ENCODE measurements around the gene COG7. TPM values are rescaled to one million over a fixed set of nuclear protein-coding genes. Genes with fewer than 3 reads are reported as not detected.
"Not testable (repeated sequence)": the region's sequence is repeated elsewhere in the genome, so short reads cannot be mapped to it uniquely, and the experiment has no call there.

COG7 gene
- total RNA-seq, 1 experiment from 2014 or later = 16.7 TPM

DNA sequence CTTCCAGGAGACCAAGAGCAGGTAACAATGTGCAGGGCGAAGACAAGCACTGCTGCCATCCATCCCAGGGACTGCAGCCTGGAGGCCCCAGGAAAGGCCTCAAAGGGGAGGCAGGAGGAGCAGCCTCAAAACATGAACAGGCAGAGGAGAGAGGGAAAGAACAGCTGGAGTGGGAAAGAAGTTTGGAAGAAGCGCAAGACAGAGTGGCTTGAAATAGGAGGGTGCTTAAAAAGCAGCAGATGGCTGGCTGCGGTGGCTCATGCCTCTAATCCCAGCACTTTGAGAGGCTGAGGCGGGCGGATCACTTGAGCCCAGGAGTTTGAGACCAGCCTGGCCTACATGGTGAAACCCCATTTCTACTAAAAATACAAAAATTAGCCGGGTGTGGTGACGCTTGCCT, 52.5 kb downstream of the COG7 start:
- DNase-seq (ENCODE audit: low read depth, low spot score) = not testable (repeated sequence)

DNA sequence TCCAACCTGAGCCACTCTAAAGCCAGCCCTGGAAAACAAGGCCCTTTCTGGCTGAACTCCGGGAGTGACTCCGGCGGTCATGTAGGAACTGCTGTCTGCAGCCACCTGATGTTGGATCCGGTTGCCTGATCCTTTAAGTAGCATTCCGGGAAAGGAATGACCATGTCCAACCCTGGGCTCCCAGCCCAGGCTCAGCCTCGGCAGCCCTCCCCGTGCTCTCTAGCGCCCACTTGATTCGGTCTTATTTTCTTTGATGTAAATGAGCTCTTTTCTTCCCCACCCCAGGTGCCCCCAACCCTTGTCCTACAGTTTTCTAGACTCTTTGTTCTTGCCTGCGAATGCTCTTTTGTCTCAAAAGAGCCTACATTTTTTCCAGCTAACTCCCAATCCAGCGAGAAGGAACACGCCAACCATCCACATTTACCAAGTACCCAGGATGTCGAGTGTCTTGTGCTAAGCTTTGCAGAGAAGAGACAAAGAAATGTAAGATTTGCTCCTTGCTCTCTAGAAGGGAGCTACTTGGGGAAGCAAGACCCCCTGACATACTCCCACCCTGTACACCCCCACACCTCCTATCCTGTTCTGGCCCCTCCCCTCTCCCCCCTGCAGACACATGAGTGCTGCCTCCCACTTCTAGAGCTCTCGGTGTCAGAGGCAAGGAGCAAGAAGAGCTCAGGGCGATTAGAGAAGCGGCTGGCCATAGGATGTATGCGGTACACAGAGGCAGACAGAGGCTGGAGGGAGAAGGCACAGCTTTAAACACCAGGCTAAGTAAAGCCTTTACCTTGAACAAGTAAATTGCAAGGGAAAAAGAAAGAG, 53.8 kb downstream of the COG7 start:
- in situ Hi-C loops (cut with HindIII; ENCODE audit: low pct_unique_long_range_greater_than_20kb, low sequenced_read_pairs) = no loop called here
- no peak for DNase-seq (ENCODE audit: low read depth, low spot score)

More for the DNA sequence above, 52.5 kb downstream of the COG7 start:
- in situ Hi-C loops (cut with HindIII; ENCODE audit: low pct_unique_long_range_greater_than_20kb, low sequenced_read_pairs) = not testable (repeated sequence)

DNA sequence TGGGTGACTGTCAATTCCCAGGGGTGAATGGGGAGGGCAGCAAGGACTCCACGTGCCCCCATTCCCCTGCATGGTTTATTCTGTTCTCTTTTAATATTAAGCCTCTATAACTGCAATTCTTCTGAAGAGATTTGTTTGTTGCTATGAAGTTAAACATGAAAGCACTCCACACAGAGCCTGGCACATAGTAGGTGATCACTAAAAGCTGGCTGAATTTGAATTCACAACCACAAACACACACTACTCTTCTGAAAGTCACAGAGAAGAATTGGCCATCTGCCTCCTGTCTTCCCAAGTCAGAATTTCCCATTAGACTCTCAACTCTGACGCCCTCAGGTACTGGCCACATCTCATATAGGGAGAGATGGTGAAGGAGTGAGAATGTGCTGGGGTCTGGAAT, 55.5 kb downstream of the COG7 start:
- DNase-seq (ENCODE audit: low read depth, low spot score) = no peak
- in situ Hi-C loops (cut with HindIII; ENCODE audit: low pct_unique_long_range_greater_than_20kb, low sequenced_read_pairs) = no loop called here

DNA sequence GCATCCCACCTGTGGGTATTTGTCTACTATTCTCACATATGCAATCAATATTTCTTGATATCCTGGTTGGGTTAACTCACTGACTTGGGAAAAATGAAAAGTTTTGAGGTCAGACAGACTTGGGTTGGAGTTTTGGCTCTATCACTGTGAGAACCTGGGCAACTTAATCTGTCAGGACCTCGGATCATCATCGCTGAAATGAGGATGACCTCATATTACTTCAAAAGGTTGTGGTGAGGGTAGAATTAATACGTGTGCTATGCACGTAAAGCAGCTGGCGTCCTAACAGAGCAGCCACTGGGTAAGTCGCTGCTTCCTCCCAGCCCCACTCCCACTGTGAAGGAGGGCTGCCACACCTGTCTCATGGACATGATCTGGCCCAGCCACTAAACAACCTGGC, 57.3 kb downstream of the COG7 start:
- DNase-seq (ENCODE audit: low read depth, low spot score) = no peak
- in situ Hi-C loops (cut with HindIII; ENCODE audit: low pct_unique_long_range_greater_than_20kb, low sequenced_read_pairs) = no loop called here

DNA sequence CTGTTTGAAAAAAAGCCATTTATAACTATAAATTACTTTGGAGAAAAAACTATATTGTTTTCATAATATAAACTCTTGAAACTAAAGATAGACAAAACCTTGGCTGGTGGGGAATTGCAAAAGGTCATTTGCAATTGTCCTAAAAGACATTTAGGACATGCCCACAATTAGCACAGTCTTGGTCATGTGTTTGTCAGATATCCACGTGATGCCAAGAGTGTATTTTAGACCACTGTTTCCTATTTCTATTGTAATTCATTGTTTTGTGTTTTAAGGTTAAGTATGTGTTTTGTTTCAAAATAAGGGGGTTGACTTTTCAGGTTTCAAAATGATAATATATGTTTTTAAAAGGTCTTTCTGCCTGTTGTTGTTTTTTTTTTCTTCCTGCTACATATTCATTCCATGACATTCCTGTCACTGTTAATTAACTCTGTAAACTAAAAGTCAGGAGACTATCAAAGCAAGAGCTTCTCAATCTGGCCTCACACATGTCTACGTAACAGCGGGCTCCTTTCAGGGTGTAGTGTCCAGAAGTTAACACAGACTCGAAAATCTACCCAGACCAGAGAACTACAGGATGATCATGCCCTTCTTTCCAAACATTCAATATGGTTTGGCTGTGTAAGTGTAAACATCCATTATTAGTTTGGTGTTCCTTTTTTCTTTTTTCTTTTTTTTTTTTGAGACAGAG, 58.7 kb downstream of the COG7 start:
- DNase-seq (ENCODE audit: low read depth, low spot score) = no peak
- in situ Hi-C loops (cut with HindIII; ENCODE audit: low pct_unique_long_range_greater_than_20kb, low sequenced_read_pairs) = no loop called here

DNA sequence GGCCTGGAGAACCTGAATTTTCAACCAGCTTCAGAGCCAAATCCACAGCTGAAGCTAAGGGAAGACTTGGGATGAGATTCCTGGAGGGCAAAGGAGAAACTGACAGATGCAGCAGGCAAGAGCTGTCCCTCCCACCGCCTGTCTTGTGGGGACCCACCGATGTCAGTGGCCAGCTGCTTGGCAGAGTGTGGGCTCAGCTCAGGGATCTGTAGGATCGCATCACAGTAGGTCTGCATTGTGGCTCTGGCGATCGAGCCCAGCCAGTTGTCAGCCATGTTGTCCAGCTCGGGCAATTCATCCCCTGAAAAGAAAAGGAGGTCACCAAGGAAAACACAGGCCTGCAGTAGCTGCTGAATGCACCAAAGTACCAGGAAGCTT, 60.8 kb downstream of the COG7 start:
- in situ Hi-C loops (cut with HindIII; ENCODE audit: low pct_unique_long_range_greater_than_20kb, low sequenced_read_pairs) = no loop called here
- no peak for DNase-seq (ENCODE audit: low read depth, low spot score)

DNA sequence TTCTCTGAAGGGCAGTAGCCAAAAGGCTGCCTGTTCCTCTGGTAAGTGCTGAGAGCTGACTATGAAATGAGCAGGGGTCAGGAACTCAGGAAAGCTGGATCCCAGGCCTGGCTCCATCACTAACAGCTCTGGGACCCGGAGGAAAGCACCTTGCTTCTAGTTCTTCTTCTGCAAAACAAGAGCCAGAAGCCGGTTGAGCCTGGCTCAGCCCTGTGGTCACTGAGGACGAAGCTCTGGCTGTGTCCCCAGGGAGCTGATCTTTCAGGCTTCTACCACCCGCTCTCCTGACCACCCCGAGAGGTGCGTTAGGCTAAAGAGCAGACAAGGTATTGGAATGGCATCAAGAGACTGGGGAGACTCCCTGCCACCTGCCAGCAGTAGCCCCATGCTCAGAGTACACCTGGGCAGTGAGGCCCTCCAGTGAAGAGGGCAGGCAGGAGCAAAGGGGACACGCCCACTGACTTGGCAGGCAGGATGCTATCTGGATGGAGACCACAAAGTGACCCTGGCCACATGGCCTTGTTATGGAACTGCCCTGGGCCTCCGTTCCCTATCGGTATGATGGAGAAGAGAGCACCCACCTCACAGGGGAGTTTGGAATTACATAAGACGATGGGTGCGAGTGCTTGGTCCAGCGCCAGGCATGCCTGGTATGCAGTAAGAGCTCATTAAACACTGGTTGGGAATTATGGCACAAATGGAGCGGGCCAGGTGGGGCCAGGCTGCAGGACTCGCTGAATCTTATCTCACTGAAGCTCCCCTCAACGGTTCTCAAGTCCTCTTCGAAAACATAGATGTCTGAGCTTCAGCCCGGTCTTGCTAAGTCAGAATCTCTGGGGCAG, 61.4 kb downstream of the COG7 start:
- no peak for DNase-seq (ENCODE audit: low read depth, low spot score)
- in situ Hi-C loops (cut with HindIII; ENCODE audit: low pct_unique_long_range_greater_than_20kb, low sequenced_read_pairs) = no loop called here

DNA sequence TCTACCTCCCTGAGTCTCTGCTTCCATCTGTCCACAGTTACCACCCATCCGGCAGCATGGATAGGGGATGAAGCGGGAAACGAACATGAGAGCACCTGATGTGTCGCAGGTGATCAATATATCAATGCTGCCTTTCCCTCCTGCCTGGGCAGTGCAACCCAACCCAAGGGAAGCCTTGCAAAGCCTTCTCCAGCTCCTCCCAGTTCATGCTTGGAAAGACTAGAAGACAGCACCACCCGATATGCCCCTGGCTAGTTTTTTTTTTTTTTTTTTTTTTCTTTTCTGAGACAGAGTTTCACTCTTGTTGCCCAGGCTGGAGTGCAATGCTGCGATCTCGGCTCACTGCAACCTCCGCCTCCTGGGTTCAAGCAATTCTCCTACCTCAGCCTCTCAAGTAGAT, 63.1 kb downstream of the COG7 start:
- in situ Hi-C loops (cut with HindIII; ENCODE audit: low pct_unique_long_range_greater_than_20kb, low sequenced_read_pairs); DNase-seq (ENCODE audit: low read depth, low spot score): not testable (repeated sequence)

DNA sequence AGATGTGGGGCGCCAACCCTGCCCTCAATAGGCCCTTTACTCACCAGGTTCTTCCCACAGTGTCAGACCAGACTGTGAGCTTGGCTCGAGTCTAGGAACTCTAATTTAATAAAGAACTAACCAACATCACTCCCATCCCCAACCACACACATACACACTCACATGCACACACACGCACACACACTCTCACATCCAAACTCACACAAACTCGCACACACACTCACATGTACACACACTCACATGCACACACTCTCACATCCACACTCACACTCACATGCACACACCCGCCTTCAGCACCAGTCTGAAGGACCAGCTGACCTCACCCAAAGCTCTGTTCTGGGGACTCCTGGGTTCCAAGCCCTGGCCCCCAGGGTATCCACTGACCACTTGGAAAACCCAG, 63.8 kb downstream of the COG7 start:
- DNase-seq (ENCODE audit: low read depth, low spot score) = no peak
- in situ Hi-C loops (cut with HindIII; ENCODE audit: low pct_unique_long_range_greater_than_20kb, low sequenced_read_pairs) = no loop called here

DNA sequence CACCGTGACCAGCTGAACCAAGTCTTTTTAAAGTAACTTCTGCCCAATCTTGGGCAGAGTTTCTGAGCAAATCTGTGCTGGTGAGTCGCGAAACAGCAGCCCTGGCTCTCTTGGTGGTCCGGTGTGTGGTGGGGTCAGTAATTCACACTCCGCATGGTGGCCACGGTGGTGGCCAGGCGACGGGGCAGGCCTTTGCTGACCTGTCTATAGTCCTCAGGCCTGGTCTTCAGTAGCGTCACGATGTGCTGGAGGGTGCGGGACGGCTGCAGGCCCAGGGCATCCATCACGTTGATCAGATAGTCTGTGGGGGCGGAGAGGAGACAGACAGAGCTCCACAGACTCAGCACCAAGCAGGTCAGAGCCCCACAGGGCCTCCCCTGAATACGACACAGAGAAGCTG, 64.2 kb downstream of the COG7 start:
- no peak for DNase-seq (ENCODE audit: low read depth, low spot score)
- in situ Hi-C loops (cut with HindIII; ENCODE audit: low pct_unique_long_range_greater_than_20kb, low sequenced_read_pairs) = no loop called here

DNA sequence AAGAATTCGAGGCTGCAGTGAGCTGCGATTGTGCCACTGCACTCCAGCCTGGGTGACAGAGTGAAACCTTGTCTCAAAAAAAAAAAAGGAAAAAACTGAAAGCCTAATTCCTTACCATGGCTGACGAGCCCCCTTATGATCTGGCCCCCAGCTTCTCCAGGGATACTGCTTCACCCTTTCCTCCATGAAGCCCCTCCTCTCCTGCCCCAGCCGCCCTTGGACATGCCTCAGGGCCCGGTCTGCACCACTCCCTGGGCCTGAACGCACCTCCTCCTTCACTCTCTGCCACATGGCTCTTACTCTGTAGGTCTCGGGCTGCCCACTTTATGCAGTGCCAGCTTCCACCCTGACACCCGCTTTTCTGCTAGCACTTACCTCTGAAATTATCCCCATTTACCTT, 65.3 kb downstream of the COG7 start:
- DNase-seq (ENCODE audit: low read depth, low spot score) = no peak
- in situ Hi-C loops (cut with HindIII; ENCODE audit: low pct_unique_long_range_greater_than_20kb, low sequenced_read_pairs) = no loop called here

DNA sequence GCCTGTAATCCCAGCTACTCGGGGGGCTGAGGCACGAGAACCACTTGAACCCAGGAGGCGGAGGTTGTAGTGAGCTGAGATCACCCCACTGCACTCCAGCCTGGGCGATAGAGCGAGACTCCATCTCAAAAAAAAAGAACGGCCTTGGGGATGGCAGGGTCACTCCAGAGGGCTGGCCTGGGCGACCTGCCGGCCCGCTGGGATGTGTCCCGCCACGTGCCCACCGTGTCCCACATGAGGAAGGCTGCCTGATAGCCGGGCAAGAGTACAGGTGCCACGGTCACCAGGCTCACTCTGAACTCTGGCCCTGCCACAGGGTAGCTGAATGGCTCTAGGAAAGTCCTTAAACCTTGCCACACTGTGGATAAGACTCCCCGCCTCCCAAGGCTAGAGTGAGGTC, 67.5 kb downstream of the COG7 start:
- in situ Hi-C loops (cut with HindIII; ENCODE audit: low pct_unique_long_range_greater_than_20kb, low sequenced_read_pairs) = no loop called here
- no peak for DNase-seq (ENCODE audit: low read depth, low spot score)

DNA sequence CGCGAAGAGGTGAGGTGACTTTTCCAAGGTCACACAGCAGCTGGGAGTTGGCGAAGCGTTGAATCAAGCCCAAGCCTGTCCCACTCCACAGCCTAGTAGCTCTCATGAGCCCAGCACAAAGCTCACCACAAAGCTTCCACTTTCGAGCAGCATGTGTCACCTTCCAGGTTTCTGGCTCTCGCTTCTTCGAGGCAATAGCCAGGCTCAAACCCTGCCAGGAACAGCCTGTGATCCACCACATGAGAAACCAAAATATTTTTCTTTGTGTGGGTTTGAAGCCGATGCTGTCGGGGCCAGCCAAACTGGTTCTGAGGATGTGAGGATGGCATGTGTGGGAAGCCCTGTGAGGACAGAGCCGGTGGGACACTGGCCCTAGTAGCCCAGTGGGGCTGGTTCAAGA, 68.1 kb downstream of the COG7 start:
- DNase-seq (ENCODE audit: low read depth, low spot score) = no peak
- in situ Hi-C loops (cut with HindIII; ENCODE audit: low pct_unique_long_range_greater_than_20kb, low sequenced_read_pairs) = no loop called here

DNA sequence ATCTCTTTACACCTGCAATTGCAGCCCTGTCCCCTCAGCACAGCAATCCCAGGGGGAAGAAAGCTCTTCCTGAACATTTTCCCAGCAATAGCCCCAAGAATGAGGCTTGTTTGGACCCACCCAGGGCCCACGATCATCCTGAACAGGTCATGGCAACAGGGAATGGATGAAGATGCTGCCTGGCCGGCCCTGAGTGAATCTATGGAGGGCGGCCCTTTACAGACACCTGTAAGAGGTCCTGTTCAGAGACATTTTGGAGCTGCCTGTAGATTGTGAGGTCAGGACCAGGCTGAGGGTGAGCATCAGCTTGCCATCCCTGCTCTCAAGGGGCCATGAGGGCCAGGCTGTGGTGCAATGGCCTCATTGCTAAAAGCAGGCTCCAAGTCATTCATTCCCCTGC, 69.1 kb downstream of the COG7 start:
- DNase-seq (ENCODE audit: low read depth, low spot score) = no peak
- in situ Hi-C loops (cut with HindIII; ENCODE audit: low pct_unique_long_range_greater_than_20kb, low sequenced_read_pairs) = no loop called here

DNA sequence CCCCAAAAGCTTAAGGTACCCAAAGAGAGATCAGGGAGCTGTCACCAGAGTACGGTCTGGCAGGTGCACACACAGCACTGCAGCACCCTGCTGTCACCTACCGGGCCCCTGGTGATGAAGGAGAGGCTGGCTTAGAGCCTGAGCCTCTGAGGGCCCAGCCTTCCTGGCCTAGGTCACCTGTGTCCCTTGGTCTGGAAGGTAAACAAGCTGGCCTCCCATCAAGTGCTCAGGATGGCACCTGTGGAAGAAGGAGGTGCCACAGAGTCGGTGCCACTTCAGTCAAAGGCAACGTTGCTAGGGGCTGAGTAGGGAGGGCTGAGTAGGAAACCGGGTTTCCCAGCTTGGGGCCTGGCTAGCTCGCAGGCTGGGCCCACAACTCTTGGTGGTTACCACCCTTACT, 70.7 kb downstream of the COG7 start:
- no peak for DNase-seq (ENCODE audit: low read depth, low spot score)
- in situ Hi-C loops (cut with HindIII; ENCODE audit: low pct_unique_long_range_greater_than_20kb, low sequenced_read_pairs) = no loop called here

DNA sequence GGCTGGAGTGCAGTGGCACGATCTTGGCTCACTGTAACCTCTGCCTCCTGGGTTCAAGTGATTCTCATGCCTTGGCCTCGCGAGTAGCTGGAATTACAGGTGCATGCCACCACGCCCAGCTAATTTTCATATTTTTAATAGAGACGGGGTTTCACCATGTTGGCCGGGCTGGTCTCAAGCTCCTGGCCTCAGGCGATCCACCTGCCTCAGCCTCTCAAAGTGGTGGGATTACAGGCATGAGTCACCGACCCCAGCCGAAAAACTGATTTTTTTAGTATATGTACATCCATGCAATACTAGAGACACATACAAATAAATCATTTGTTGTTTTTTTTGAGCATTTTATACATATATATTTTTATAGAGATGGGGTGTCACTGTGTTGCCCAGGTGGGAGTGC, 71.3 kb downstream of the COG7 start:
- DNase-seq (ENCODE audit: low read depth, low spot score); in situ Hi-C loops (cut with HindIII; ENCODE audit: low pct_unique_long_range_greater_than_20kb, low sequenced_read_pairs): not testable (repeated sequence)

DNA sequence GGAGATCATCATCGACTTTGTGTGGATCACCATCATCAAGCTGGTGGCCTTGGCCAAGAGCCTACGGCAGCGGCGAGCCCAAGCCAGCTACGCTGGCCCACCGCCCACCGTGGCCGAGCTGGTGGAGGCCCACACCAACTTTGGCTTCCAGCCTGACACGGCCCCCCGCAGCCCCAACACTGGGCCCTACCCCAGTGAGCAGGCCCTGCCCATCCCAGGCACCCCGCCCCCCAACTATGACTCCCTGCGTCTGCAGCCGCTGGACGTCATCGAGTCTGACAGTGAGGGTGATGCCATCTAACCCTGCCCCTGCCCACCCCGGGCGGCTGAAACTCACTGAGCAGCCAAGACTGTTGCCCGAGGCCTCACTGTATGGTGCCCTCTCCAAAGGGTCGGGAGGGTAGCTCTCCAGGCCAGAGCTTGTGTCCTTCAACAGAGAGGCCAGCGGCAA, 72.5 kb downstream of the COG7 start:
- DNase-seq (ENCODE audit: low read depth, low spot score) = no peak
- in situ Hi-C loops (cut with HindIII; ENCODE audit: low pct_unique_long_range_greater_than_20kb, low sequenced_read_pairs) = no loop called here

DNA sequence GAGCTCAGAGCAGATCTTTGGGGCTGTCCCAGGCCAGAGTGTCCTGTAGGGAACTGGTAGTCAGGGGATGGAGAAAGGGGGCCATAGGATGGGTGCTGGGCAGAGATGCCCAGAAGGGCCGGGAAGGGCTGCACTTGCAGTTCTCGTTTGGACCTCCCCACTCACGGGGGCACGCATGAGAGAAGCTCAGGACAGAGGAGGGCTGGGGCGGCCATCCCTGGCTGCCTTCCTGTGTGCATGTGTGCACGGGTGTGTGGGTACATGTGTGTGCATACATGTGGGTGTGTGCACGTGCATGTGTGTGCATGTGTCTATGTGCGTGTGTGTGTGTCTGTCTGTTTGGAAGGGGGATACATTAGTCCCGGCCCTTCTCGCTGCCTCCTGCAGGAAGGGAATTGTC, 73.3 kb downstream of the COG7 start:
- no peak for DNase-seq (ENCODE audit: low read depth, low spot score)
- in situ Hi-C loops (cut with HindIII; ENCODE audit: low pct_unique_long_range_greater_than_20kb, low sequenced_read_pairs) = no loop called here
